Astrocyte (in vitro differentiated cells and primary cell): ENCODE data around the gene ADAMTS3.

ENCODE experiments used
- CTCF ChIP-seq: IDR thresholded peaks from 2 replicates; pipeline ENCODE4 v1.5.1; 2011; ENCODE audit warnings: low read depth, mild to moderate bottlenecking, inconsistent platforms, low read length, moderate library complexity; ENCODE audit not compliant: insufficient read depth
- EZH2 ChIP-seq: IDR thresholded peaks from 2 replicates; pipeline ENCODE4 v1.6.1; 2012; ENCODE audit warnings: mild to moderate bottlenecking, low read length, inconsistent platforms; ENCODE audit not compliant: insufficient read depth

DNA sequence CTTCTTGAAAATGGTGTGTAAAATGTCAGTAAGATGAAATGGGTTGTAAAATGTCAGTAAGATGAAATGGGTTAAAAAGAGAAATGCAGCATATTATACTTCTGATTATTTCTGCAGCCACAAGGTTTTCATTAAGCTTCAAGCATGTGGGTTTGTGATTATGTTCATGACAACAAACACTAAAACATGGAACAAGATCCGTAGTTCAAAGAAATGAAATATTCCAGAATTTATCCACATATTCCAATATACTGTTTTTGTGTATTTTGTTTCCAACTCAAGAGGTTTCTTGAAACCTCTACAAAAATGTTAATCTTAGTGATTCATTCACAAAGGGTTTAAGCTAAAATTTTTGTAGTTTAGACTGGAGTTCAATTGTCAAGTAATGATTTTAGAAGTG, 84.0 kb downstream of the ADAMTS3 start:
- TF ChIP-seq CTCF (no peak), EZH2 (no peak)
